WERI-Rb-1 (cell line): ENCODE results near the gene OR1M1.
"Not testable (repeated sequence)": the region's sequence is repeated elsewhere in the genome, so short reads cannot be mapped to it uniquely, and the experiment has no call there.

ENCODE experiments used
- DNase-seq: peaks from one replicate; pipeline ENCODE4 v3.0.0-alpha.2; 2020
- H3K27ac ChIP-seq: fragments of 250-450 bp; sonication (Bioruptor Pico); 2 replicates; pipeline ENCODE4 v1.5.1; 2020; ENCODE audit warnings: mild to moderate bottlenecking, moderate library complexity
- H3K27me3 ChIP-seq: fragments of 250-450 bp; sonication (Bioruptor Pico); 2 replicates; pipeline ENCODE4 v1.5.1; 2021; ENCODE audit warnings: mild to moderate bottlenecking, low read depth, moderate library complexity; ENCODE audit not compliant: insufficient read depth, severe bottlenecking
- H3K36me3 ChIP-seq: fragments of 250-450 bp; sonication (Bioruptor Pico); 2 replicates; pipeline ENCODE4 v1.5.1; 2020; ENCODE audit warnings: mild to moderate bottlenecking, moderate library complexity
- H3K4me3 ChIP-seq: 2 replicates; pipeline ENCODE4 v1.5.1; 2011; ENCODE audit warnings: low read depth, mild to moderate bottlenecking, control low read depth, low read length
- H3K9me3 ChIP-seq: fragments of 250-450 bp; sonication (Bioruptor Pico); 2 replicates; pipeline ENCODE4 v1.5.1; 2021; ENCODE audit warnings: mild to moderate bottlenecking, moderate library complexity; ENCODE audit not compliant: severe bottlenecking
- CTCF ChIP-seq: IDR thresholded peaks from 2 replicates; pipeline ENCODE4 v1.5.1; 2011; ENCODE audit warnings: low read depth, mild to moderate bottlenecking, control low read depth, inconsistent platforms, low read length

Gene OR1M1

DNA sequence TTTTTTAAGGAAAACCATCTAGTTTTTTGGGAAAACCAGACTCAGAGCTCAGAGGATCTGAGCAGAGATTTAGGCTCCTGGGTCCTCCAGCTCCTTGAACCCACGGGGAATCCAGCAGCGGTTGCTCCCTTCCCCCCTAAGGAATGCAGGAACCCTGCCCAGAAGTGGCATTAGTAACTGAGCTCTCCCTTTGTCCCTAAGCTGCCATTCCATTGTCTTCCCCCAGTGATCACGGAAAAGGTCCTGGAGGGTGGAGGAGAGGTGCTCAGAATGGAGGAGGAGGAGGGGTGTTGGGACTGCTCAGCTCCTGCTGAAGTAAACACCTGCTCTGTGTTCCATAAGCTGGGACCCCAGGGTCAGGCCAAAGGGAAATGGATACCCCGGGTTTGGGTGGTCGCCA, 16.8 kb upstream of the OR1M1 start:
- Histone ChIP-seq H3K9me3 (no peaks in the 10 kb centered on the region), H3K27me3 (peaks cover 54% of the 10 kb centered on the region), H3K4me3 (no peak overlapping the region), H3K27ac (no peak overlapping the region), H3K36me3 (no peaks in the 10 kb centered on the region)
- TF ChIP-seq CTCF = no peak
- DNase-seq = no peak

DNA sequence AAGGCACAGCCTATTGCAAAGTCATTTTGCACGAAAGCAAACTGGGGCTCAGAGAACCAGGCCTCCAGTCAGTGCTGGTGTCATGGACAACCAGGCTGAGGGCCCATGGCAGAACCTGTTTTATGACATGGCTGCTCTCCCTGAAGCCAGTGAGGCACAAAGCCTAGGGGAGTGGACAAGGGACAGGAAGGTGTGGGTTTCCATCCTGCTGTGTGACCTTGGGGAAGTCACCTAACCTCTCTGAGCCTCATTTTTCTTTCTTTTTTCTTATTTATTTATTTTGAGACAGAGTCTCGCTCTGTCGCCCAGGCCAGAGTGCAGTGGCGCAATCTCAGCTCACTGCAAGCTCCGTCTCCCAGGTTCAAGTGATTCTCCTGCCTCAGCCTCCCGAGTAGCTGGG, 15.1 kb upstream of the OR1M1 start:
- H3K27me3 ChIP-seq = peaks cover 56% of the 10 kb centered on the region
- H3K27ac ChIP-seq, H3K36me3 ChIP-seq, H3K9me3 ChIP-seq, H3K4me3 ChIP-seq, DNase-seq: not testable (repeated sequence)

DNA sequence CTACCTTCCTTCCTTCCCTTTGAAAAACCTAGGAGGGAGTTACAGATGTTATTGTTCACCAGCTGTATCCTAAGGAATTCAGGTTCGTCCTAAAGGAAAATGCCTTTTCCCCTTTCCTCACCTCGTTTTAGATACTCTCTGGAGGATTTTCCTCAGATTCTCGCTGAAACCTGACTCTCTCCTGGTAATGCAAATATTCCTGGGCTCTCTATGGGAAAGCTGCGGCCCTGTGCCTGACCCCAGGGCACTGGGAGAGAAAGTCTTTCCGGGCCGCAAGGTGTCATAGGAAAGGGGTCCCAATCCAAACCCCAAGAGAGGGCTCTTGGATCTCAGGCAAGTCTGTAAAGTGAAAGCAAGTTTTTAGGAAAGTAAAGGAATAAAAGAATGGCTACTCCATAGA, 13.1 kb upstream of the OR1M1 start:
- H3K9me3 ChIP-seq = peaks cover 3% of the 10 kb centered on the region
- no peak for TF ChIP-seq CTCF
- H3K4me3 ChIP-seq = no peak overlapping the region
- no peak overlapping the region for H3K27ac ChIP-seq
- H3K36me3 ChIP-seq = no peaks in the 10 kb centered on the region
- no peak for DNase-seq
- H3K27me3 ChIP-seq = peaks cover 55% of the 10 kb centered on the region

DNA sequence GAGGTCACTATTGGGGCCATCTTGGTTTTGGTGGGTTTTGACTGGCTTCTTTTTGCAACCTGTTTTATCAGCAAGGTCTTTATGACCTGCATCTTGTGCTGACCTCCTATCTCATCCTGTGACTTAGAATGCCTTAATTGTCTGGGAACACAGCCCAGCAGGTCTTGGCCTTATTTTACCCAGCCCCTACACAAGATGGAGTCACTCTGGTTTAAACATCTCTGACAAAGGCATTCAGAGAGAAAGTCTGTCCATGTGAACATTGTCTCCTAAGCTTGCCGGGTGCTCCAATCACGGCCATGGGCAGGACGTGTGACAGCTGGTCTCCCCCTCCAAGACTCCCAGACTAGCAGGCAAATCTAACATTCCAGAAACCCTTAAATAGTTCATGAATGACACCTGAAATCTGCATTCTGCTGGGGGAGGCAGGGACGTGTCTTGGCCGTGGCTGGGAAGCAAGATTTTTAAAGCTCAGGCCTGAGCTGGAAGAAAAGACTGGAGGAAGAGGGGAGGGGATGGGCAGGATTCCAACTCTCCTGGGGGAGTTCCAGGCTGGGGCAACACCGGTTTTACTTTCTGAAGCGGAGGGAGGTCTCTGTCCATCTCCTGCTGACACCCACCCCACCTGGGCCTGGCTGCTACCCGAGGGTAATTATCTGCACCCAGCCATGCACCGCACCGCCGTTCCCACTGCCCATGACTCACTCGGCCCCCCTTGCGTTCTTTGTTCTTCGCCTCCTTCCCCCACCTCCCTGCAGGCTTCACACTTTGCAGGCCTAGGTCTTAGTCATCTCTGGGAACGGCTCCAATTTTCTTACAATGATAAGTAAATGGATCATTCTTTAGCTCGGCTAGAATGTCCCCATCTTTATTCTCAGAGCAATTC, 11.6 kb upstream of the OR1M1 start:
- TF ChIP-seq CTCF = no peak
- no peak overlapping the region for H3K4me3 ChIP-seq
- peaks cover 3% of the 10 kb centered on the region for H3K9me3 ChIP-seq
- DNase-seq = no peak
- H3K27me3 ChIP-seq = peaks cover 65% of the 10 kb centered on the region
- no peak overlapping the region for H3K27ac ChIP-seq
- H3K36me3 ChIP-seq = no peaks in the 10 kb centered on the region

GRCh38 chr19:9076901-9077300, 10.0 kb upstream of the OR1M1 start:
- no peaks in the 10 kb centered on the region for H3K36me3 ChIP-seq
- H3K9me3 ChIP-seq = peaks cover 3% of the 10 kb centered on the region
- no peak for TF ChIP-seq CTCF
- no peak overlapping the region for H3K4me3 ChIP-seq
- no peak for DNase-seq
- no peak overlapping the region for H3K27ac ChIP-seq
- H3K27me3 ChIP-seq = peaks cover 70% of the 10 kb centered on the region

DNA sequence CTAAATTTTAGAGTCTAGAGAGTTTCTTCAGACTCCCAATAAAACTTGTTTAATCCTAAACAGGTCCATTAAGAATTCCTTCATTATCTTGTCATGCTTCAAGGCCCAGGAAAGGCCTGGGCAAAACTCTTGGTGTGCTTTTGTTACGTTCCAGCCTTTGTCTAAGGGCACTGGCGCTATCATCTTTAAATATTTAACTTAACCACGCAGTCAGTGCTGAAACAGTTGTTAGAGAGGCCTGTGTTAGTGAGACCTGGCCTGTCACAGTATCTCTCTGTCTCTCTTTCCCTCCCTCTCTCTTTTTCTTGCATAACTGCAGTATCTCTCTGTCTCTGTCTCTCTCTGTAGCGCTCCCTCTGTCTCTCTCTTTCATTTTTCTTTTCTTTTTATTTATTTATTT, 8.2 kb upstream of the OR1M1 start:
- Histone ChIP-seq H3K4me3 (no peak overlapping the region), H3K36me3 (no peaks in the 10 kb centered on the region), H3K27me3 (peaks cover 68% of the 10 kb centered on the region), H3K27ac (no peak overlapping the region), H3K9me3 (peaks cover 3% of the 10 kb centered on the region)
- no peak for DNase-seq
- TF ChIP-seq CTCF = no peak
